Smooth muscle cell (in vitro differentiated cells): ENCODE data around the gene SPATA31C1. TPM values are rescaled to one million over a fixed set of nuclear protein-coding genes. Genes with fewer than 3 reads are reported as not detected.
"Not testable (repeated sequence)": the region's sequence is repeated elsewhere in the genome, so short reads cannot be mapped to it uniquely, and the experiment has no call there.

Source experiments
- DNase-seq: peaks from one replicate; lab custom pipeline; 2025; ENCODE audit not compliant: unreplicated experiment; lab: John Stamatoyannopoulos, UW
- H2AFZ ChIP-seq: fragments of 200-600 bp; sonication (generic); 2 replicates; pipeline ENCODE4 v1.6.0; 2016; ENCODE audit warnings: antibody characterized with exemption, low read depth, mild to moderate bottlenecking
- H3F3A ChIP-seq: fragments of 200-600 bp; sonication (generic); 2 replicates; pipeline ENCODE4 v1.6.0; 2017; ENCODE audit warnings: antibody characterized with exemption, low read depth
- H3K27ac ChIP-seq: fragments of 200-600 bp; sonication (generic); 2 replicates; pipeline ENCODE4 v1.5.1; 2016; ENCODE audit warnings: low read depth, mild to moderate bottlenecking
- H3K27me3 ChIP-seq: fragments of 200-600 bp; sonication (generic); 2 replicates; pipeline ENCODE4 v1.6.1; 2016; ENCODE audit warnings: low read depth, mild to moderate bottlenecking
- H3K36me3 ChIP-seq: fragments of 200-600 bp; sonication (generic); 2 replicates; pipeline ENCODE4 v1.5.1; 2016; ENCODE audit warnings: low read depth
- H3K4me1 ChIP-seq: fragments of 200-600 bp; sonication (generic); 2 replicates; pipeline ENCODE4 v1.5.1; 2016; ENCODE audit warnings: low read depth
- H3K4me2 ChIP-seq: fragments of 200-600 bp; sonication (generic); 2 replicates; pipeline ENCODE4 v1.6.0; 2016; ENCODE audit warnings: mild to moderate bottlenecking
- H3K4me3 ChIP-seq: fragments of 200-600 bp; sonication (generic); 2 replicates; pipeline ENCODE4 v1.5.1; 2016; ENCODE audit warnings: mild to moderate bottlenecking
- H3K79me2 ChIP-seq: fragments of 200-600 bp; sonication (generic); 2 replicates; pipeline ENCODE4 v1.6.0; 2016; ENCODE audit warnings: low read depth, mild to moderate bottlenecking
- H3K9ac ChIP-seq: fragments of 200-600 bp; sonication (generic); 2 replicates; pipeline ENCODE4 v1.6.0; 2016; ENCODE audit warnings: low read depth
- H3K9me3 ChIP-seq: fragments of 200-600 bp; sonication (generic); replicated peaks from 2 replicates; pipeline ENCODE4 v1.5.1; 2016; ENCODE audit warnings: low read depth
- H4K20me1 ChIP-seq: fragments of 200-600 bp; sonication (generic); 2 replicates; pipeline ENCODE4 v1.6.0; 2016; ENCODE audit warnings: low read depth
- WGBS: methylation state at CpG from one replicate; pipeline ENCODE4 v1.1.7; 2016; ENCODE audit warnings: low lambda C conversion rate; 5-methylcytosine and 5-hydroxymethylcytosine counted together
- polyA plus RNA-seq: library from polyadenylated mRNA; unstranded; fragments of >200 nt; fragmentation: Nextera tagmentation; extraction: Ambion mirVana; gene quantifications from 2 replicates; pipeline ENCODE4 v1.2.1, GENCODE V29; 2016
- total RNA-seq: library from RNA; depleted of rRNA; stranded (reverse); fragments of >200 nt; gene quantifications from 2 replicates; pipeline ENCODE4 v1.2.3, GENCODE V29; 2014
- TF ChIP-seq, protein P1 (sequence below): fragments of 200-600 bp; sonication (generic); IDR thresholded peaks from 2 replicates; pipeline ENCODE4 v1.5.1; 2017; ENCODE audit warnings: borderline replicate concordance, mild to moderate bottlenecking, antibody characterized with exemption; ENCODE audit not compliant: insufficient read depth, poor library complexity, severe bottlenecking

Gene SPATA31C1
- total and polyA plus RNA-seq, 2 experiments from 2014 or later: not detected

GRCh38 chr9:87909310-87910041, 8.3 kb upstream of the SPATA31C1 start:
- H3K4me3 ChIP-seq: no peak overlapping the region
- H3K9ac ChIP-seq: no peak overlapping the region
- no peak overlapping the region for H3K4me2 ChIP-seq
- no peaks in the 10 kb centered on the region for H3K9me3 ChIP-seq
- TF ChIP-seq, protein P1, sequence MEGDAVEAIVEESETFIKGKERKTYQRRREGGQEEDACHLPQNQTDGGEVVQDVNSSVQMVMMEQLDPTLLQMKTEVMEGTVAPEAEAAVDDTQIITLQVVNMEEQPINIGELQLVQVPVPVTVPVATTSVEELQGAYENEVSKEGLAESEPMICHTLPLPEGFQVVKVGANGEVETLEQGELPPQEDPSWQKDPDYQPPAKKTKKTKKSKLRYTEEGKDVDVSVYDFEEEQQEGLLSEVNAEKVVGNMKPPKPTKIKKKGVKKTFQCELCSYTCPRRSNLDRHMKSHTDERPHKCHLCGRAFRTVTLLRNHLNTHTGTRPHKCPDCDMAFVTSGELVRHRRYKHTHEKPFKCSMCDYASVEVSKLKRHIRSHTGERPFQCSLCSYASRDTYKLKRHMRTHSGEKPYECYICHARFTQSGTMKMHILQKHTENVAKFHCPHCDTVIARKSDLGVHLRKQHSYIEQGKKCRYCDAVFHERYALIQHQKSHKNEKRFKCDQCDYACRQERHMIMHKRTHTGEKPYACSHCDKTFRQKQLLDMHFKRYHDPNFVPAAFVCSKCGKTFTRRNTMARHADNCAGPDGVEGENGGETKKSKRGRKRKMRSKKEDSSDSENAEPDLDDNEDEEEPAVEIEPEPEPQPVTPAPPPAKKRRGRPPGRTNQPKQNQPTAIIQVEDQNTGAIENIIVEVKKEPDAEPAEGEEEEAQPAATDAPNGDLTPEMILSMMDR: no peak
- H3K4me1 ChIP-seq: no peaks in the 10 kb centered on the region
- H4K20me1 ChIP-seq: no peaks in the 10 kb centered on the region
- no peaks in the 10 kb centered on the region for H3K36me3 ChIP-seq
- no peak overlapping the region for H3K27ac ChIP-seq
- H3K79me2 ChIP-seq: no peaks in the 10 kb centered on the region
- H2AFZ ChIP-seq: no peak overlapping the region
- no peaks in the 10 kb centered on the region for H3K27me3 ChIP-seq
- WGBS: 92% methylated on average over 20 of the region's 20 CpGs
- no peaks in the 10 kb centered on the region for H3F3A ChIP-seq
- DNase-seq: no peak

DNA sequence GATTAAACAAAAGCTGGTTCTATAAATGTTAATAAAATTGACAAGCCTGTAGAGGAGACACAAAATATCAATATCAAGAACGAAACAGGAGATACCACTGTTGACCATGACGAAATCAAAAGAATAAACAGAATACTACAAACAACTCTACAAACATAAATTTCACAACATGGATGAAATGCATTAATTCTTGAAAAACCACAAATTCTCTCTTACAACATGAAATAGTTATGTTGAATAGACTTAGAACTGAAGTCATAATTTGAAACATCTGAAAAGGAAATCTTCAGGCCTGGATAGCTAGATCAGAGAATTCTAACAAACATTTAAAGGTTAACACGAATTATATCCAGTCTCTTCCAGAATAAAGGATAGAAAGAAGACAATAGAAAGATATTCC, 6.9 kb upstream of the SPATA31C1 start:
- Histone ChIP-seq H3K9me3 (no peaks in the 10 kb centered on the region), H3K27me3 (no peaks in the 10 kb centered on the region), H3K79me2 (no peaks in the 10 kb centered on the region), H4K20me1 (no peaks in the 10 kb centered on the region), H2AFZ (peak overlapping the region; percentile 48), H3K27ac (no peak overlapping the region), H3K4me2 (no peak overlapping the region), H3K4me3 (no peak overlapping the region), H3K36me3 (no peaks in the 10 kb centered on the region), H3K4me1 (no peaks in the 10 kb centered on the region), H3F3A (no peaks in the 10 kb centered on the region), H3K9ac (no peak overlapping the region)
- TF ChIP-seq, protein P1: no peak
- DNase-seq: no peak
- WGBS: 62% methylated on average over 3 of the region's 3 CpGs

- H3K27me3 ChIP-seq, DNase-seq, H3F3A ChIP-seq, H3K4me1 ChIP-seq, H3K36me3 ChIP-seq, H3K4me2 ChIP-seq, H4K20me1 ChIP-seq, H3K9ac ChIP-seq, H3K27ac ChIP-seq, H3K79me2 ChIP-seq, H3K4me3 ChIP-seq, H2AFZ ChIP-seq, H3K9me3 ChIP-seq: not testable (repeated sequence)
- WGBS: 86% methylated on average over 12 of the region's 13 CpGs
Observed at GRCh38 chr9:87919013-87919412, 1.3 kb downstream of the SPATA31C1 start.

GRCh38 chr9:87921561-87921960, 3.8 kb downstream of the SPATA31C1 start:
- not testable (repeated sequence) for H2AFZ ChIP-seq, H3K4me2 ChIP-seq, H3F3A ChIP-seq, H4K20me1 ChIP-seq, H3K9ac ChIP-seq, H3K79me2 ChIP-seq, H3K4me1 ChIP-seq, H3K36me3 ChIP-seq, H3K4me3 ChIP-seq, H3K27ac ChIP-seq, DNase-seq, H3K27me3 ChIP-seq, H3K9me3 ChIP-seq
- WGBS: 93% methylated on average over 7 of the region's 8 CpGs

DNA sequence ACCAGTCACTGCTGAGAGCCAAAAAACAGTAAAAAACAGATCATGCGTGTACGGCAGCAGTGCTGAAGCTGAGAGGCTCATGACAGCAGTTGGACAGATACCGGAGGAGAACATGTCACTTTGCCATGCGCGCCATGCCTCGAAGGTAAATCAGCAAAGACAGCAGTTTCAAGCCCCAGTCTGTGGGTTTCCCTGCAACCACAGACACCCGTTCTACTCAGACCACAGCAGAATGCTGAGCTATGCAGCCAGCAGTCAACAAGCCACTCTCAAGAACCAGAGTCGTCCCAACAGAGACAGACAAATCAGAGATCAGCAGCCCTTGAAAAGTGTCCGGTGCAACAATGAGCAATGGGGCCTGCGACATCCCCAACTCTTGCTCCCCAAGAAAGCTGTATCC, 5.2 kb downstream of the SPATA31C1 start:
- H3K27ac ChIP-seq, DNase-seq, H3K4me3 ChIP-seq, H3K4me1 ChIP-seq, H3K79me2 ChIP-seq, H3F3A ChIP-seq, H3K9me3 ChIP-seq, H3K4me2 ChIP-seq, H4K20me1 ChIP-seq, H3K9ac ChIP-seq, H3K27me3 ChIP-seq, H2AFZ ChIP-seq, H3K36me3 ChIP-seq: not testable (repeated sequence)
- WGBS: 28% methylated on average over 8 of the region's 10 CpGs

- H3K36me3 ChIP-seq, H3K9ac ChIP-seq, DNase-seq, H3F3A ChIP-seq, H3K4me2 ChIP-seq, H3K4me1 ChIP-seq, H3K4me3 ChIP-seq, H4K20me1 ChIP-seq, H3K9me3 ChIP-seq, H3K79me2 ChIP-seq, H3K27ac ChIP-seq, H3K27me3 ChIP-seq, H2AFZ ChIP-seq: not testable (repeated sequence)
- WGBS: 96% methylated on average over 10 of the region's 10 CpGs
Observed at GRCh38 chr9:87924851-87925250, 7.1 kb downstream of the SPATA31C1 start.

- not testable (repeated sequence) for H3K9me3 ChIP-seq, H3K36me3 ChIP-seq, H3K79me2 ChIP-seq, H4K20me1 ChIP-seq, H3K4me3 ChIP-seq, H3K4me1 ChIP-seq, H3F3A ChIP-seq, H2AFZ ChIP-seq, H3K9ac ChIP-seq, H3K27me3 ChIP-seq, H3K27ac ChIP-seq, DNase-seq, H3K4me2 ChIP-seq
Observed at GRCh38 chr9:87929152-87929551, 11.4 kb downstream of the SPATA31C1 start.
